MM.1S (cell line): ENCODE results near the gene CD300LB.

Experiments
- EZH2 ChIP-seq: fragments of 300-600 bp; sonication (generic); optimal IDR thresholded peaks from 2 replicates; pipeline ENCODE3; 2017; ENCODE audit warnings: low read depth, mild to moderate bottlenecking, antibody characterized with exemption, low read length, mixed read lengths
- EZH2phosphoT487 ChIP-seq: fragments of 300-600 bp; sonication (generic); IDR thresholded peaks from 2 replicates; pipeline ENCODE4 v1.6.1; 2018; ENCODE audit warnings: antibody characterized with exemption, low read length
- TF ChIP-seq, protein P1 (sequence below): fragments of 300-600 bp; sonication (generic); IDR thresholded peaks from 2 replicates; pipeline ENCODE4 v1.5.1; 2016; ENCODE audit warnings: antibody characterized with exemption, low read length, mixed read lengths

DNA sequence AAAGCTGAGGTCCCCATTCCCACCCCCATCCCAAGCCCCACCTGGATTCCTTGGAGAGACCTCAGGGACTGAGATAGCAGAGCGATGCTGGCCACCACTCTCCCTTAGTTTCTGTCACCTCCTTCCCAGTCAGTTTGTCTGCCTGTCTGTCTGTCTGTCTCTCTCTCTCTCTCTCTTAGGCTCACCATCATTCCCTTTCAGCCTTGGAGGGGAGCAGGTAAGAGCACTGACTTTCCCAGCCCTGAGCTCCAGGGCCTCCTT, 5.9 kb downstream of the CD300LB start:
- TF ChIP-seq, protein P1, sequence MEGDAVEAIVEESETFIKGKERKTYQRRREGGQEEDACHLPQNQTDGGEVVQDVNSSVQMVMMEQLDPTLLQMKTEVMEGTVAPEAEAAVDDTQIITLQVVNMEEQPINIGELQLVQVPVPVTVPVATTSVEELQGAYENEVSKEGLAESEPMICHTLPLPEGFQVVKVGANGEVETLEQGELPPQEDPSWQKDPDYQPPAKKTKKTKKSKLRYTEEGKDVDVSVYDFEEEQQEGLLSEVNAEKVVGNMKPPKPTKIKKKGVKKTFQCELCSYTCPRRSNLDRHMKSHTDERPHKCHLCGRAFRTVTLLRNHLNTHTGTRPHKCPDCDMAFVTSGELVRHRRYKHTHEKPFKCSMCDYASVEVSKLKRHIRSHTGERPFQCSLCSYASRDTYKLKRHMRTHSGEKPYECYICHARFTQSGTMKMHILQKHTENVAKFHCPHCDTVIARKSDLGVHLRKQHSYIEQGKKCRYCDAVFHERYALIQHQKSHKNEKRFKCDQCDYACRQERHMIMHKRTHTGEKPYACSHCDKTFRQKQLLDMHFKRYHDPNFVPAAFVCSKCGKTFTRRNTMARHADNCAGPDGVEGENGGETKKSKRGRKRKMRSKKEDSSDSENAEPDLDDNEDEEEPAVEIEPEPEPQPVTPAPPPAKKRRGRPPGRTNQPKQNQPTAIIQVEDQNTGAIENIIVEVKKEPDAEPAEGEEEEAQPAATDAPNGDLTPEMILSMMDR: no peak
- no peak for TF ChIP-seq EZH2phosphoT487
- TF ChIP-seq EZH2: no peak
